Measurements from ENCODE around the gene ZNF211.

Gene ZNF211

DNA sequence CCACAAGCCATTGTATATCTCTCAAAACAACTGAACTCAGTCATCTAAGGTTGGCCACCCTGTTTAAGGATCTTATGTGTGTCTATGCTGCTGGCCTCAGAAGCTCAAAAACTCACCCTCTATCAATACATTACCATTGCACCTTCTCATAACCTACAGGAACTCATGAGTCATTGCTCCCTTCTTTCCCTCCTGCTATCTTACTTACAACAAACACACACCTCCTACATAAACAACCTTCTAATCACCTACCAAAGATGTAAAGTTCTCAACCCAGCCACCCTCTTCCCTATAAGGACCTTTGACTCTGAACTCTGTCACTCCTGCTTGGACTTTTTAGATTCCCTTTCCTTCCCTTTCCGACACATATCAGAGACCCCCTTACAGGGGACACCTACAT is 22.5 kb downstream of the ZNF211 start:
- in situ Hi-C loops (cut with HindIII; ENCODE audit: low sequenced_read_pairs), result no loop called here

DNA sequence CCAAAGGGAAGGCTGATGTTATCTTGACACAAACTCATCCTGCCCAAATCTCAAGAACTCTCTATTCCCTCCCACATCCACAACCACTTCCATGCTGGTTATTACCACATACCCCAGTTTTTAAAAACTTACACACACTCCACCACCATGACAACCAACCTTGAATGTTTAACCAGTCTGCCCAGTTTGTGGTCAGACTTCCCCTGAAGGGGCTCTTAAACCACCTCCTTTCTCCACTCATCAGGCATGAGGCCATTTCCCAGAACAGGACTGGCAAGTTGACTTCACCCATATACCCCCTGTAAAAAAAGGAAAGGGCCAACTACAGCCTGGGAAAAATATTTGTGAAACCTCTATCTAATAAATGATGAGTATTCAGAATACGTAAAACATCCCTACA is 23.4 kb downstream of the ZNF211 start:
- in situ Hi-C loops (cut with HindIII; ENCODE audit: low sequenced_read_pairs), result no loop called here

DNA sequence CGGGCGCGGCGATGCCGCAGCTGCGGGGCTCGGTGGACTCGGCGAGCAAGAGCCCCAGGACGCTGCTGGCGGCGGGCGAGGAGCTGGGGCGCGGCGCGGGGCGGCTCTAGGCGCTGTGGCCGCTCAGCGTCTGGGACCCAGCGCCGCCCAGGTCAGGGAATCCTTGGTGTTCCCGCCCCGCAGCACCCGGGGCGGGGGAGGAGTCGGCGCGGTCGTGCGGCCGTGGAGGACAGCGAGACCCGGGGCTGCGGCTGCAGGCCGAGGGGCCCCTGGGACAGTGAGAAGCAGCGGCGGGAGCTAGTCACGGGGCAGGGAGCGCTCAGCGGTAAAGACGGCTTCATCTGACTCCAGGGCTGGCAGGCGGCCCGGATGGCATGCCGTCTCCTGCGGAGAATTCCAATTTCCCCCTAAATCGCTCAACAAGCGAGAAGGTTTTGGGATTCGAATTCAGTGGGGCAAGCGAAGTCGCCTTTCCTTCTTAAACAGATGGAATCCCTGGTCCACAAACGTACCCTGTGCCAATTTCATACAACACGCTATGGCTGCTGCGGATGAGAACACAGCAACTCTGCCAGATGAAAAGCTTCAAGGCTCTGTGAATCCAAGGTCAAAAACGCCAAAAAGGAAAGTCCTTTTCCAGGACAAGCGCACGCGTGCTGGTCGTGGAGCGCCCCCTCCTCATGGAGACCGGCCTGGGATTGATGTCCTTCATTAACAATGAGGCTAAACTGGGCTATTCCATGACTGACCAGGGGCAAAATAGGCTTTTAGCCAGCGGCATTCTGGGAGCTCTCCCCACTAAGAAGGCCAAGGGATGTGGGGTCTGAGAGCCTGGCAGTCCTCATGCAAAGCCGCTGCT is 31.5 kb downstream of the ZNF211 start:
- in situ Hi-C loops (cut with HindIII; ENCODE audit: low sequenced_read_pairs), result no loop called here

DNA sequence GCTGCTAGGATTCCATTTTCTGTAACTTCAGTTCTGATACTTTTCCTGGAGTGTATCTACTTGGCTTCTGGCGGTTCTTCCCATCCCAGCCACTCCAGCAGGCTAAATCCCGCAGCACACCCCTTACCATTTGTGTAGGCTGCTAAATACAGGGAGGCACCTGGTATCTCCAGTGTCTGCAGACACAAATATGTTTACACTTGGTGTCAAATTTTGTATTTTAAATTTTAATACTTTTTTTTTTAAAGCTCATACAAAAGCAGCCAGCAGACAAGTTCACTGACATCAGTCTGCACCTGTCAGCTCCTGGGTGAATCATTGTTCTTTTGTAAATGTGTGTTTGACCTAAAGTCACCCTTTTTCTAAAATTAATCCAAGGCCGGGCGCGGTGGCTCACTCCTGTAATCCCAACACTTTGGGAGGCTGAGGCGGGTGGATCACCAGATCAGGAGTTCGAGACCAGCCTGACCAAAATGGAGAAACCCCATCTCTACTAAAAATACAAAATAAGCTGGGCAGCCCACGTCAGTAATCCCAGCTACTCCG is 32.4 kb downstream of the ZNF211 start:
- in situ Hi-C loops (cut with HindIII; ENCODE audit: low sequenced_read_pairs), result no loop called here

DNA sequence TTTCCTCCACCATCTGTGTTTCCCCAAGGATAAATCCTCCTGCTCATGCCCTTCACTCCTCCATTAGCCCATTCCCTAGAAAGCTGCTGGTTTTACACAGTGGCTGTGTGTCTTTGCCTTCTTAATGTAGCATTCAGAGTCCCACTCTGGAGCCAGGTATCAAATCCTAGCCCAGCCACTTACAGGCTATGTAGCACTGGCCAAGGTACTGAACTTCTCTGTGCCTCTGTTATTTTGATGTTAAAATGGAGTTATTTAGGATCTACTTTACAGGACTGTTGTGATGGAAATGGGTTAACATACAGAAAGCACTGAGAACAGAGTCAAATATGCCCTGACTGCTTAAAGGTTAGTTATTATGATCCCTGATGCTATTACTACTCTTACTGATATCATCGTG is 34.3 kb downstream of the ZNF211 start:
- in situ Hi-C loops (cut with HindIII; ENCODE audit: low sequenced_read_pairs), result no loop called here

DNA sequence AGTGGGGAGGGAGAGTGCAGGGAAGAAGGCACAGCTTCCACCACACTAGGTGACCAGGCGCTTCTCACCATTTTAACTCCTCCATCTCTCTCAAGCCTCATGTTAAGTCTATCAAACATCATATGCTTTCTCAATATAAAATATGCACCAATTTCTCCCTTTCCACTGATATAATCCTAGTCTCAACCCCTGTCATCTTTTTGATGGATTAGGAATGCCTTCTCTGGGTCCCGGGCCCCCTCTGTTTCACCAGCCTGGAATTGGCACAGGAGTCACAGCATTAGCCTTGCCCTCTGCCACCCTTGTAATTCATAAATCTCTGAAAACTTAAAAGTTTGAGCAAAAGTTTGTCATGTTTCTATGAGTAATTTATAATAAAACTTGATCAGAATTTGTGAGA is 35.7 kb downstream of the ZNF211 start, which contains the start of gene ZSCAN4:
TSS of gene ZSCAN4 (plus strand) at position 301 of the 400 bp plus-strand sequence. CDS start 7,211 bp downstream, outside the sequence.
- in situ Hi-C loops (cut with HindIII; ENCODE audit: low sequenced_read_pairs), result no loop called here

DNA sequence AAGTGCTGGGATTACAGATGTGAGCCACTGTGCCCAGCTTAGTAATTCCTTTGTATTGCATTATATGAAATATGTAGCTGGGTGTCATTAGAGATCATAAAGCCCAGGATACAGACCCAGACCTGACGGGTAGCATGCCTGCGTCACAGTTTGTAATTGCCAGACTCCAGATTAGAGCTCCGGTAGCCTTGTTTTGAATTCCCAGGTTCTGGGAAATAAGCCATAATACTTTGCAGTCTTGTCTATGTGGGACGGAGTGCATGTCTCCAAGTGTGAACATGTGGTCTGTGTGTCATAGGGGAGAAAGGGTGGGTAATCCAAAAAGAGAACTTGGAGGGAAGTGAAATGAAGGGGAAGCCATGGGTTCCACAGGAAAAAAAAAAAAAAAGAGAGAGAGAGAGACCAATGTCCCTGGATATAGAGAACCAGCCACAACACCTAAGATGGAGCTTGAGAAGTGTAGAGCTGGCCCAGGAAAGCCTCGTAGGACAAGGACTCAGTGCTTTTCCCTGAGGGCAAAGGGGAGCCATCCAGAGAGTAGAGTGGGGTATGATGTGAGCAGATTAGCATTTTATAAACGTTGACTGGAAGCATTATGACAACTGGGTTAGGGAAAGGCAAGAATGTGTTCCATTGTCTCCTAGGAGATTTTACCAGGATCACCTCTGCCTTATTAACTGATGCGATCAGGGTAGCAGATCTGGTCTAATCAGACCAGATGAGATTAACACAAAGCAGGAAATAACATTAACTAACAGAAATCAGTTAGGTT is 38.3 kb downstream of the ZNF211 start:
- in situ Hi-C loops (cut with HindIII; ENCODE audit: low sequenced_read_pairs), result no loop called here

DNA sequence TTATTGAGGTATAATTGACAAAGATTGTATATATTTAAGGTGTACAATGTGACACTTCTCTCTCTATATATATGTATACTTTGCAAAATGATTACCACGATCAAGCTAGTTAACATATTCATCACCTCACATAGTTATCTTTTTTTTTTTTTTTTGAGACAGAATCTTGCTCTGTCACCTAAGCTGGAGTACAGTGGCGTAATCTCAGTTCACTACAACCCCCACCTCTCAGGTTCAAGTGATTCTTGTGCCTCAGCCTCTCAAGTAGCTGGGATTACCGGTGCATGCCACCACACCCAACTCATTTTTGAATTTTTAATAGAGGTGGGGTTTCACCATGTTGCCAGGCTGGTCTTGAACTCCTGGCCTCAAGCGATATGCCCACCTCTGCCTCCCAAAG is 39.5 kb downstream of the ZNF211 start:
- in situ Hi-C loops (cut with HindIII; ENCODE audit: low sequenced_read_pairs), result no loop called here

DNA sequence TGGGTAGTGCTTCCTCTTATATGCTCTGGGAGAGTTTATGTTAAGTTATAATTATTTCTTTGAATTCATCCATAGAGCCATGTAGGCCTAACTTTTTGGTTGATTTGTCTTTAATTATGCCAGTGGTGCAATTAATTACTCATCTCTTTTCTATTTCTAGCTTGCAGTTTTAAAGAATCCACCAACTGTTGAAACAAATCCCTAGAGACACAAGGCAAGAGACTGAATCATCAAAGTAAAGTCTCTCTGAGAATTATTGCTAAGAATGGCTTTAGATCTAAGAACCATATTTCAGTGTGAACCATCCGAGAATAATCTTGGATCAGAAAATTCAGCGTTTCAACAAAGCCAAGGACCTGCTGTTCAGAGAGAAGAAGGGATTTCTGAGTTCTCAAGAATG is 42.9 kb downstream of the ZNF211 start:
- in situ Hi-C loops (cut with HindIII; ENCODE audit: low sequenced_read_pairs), result no loop called here

DNA sequence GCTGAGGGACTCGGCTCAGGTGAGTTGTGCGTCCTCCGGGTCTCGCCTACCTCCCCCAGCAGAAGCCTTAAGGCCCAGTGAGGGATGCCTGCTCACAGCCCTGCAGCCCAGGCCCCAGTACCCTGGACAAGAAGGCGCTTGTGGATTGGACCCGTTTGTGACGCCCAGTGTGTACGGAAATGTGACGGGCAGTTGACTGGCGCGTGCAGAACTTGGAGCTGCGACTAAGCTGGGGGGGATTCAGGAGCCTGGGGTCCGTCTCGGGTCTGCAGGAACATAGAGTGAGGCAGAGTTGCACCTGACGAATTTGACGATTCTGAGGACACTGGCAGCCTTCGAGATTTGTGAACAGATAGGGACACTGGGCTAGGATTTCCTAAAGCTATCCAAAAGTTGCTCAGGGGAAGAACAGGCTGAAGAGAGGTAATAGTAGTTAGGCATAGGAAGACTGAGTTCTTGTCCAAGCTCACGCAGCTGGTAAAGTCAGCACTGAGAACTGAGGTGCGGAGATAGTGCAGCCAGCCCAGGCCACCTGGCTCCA is 49.3 kb downstream of the ZNF211 start:
- in situ Hi-C loops (cut with HindIII; ENCODE audit: low sequenced_read_pairs), result no loop called here

DNA sequence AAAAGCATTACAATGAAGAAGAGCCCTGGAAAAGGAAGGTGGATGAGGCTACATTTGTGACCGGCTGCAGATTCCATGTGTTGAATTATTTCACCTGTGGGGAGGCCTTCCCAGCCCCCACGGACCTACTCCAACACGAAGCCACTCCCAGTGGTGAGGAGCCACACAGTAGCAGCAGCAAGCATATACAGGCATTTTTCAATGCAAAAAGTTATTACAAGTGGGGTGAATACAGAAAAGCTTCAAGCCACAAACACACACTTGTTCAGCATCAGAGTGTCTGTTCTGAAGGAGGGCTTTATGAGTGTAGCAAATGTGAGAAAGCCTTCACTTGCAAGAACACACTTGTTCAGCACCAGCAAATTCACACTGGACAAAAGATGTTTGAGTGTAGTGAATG is 53.8 kb downstream of the ZNF211 start:
- in situ Hi-C loops (cut with HindIII; ENCODE audit: low sequenced_read_pairs), result no loop called here

DNA sequence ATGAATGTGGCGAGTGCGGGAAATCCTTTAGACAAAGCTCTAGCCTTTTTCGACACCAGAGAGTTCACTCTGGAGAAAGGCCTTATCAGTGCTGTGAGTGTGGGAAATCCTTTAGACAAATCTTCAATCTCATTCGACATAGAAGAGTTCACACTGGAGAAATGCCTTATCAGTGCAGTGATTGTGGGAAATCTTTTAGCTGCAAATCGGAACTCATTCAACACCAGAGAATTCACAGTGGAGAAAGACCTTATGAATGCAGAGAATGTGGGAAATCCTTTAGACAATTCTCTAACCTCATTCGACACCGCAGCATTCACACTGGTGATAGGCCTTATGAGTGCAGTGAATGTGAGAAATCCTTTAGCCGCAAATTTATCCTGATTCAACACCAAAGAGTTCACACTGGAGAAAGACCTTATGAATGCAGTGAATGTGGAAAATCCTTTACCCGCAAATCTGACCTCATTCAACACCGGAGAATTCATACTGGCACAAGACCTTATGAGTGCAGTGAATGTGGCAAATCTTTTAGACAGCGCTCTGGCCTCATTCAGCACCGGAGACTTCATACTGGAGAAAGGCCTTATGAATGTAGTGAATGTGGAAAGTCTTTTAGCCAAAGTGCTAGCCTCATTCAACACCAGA is 54.5 kb downstream of the ZNF211 start:
- in situ Hi-C loops (cut with HindIII; ENCODE audit: low sequenced_read_pairs), result no loop called here

DNA sequence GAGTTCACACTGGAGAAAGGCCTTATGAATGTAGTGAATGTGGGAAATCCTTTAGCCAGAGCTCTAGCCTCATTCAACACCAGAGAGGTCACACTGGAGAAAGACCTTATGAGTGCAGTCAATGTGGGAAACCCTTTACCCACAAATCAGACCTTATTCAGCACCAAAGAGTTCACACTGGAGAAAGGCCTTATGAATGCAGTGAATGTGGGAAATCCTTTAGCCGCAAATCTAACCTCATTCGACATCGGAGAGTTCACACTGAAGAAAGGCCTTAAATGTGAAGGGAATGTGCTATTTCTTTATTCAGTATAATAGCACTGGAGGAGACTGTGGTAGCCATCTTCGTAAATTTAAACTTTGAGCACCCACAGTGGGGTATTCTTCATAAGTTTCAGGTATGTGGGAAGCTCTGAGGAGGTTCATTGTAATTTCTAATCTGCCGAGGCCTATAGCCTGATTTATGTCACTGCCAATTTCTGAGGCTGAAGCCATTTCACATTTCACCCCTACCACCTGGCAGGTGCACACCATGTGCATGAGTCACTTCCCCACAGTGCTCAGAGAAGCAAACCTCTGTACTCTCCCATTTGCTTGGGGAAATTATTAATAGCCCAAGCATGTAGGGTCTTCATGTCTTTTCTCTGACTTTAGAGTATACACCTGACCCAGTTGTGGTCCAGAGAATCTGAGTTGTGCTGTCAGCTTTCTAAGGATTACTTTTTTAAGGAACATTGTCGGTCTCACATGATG is 55.2 kb downstream of the ZNF211 start:
- in situ Hi-C loops (cut with HindIII; ENCODE audit: low sequenced_read_pairs), result no loop called here

DNA sequence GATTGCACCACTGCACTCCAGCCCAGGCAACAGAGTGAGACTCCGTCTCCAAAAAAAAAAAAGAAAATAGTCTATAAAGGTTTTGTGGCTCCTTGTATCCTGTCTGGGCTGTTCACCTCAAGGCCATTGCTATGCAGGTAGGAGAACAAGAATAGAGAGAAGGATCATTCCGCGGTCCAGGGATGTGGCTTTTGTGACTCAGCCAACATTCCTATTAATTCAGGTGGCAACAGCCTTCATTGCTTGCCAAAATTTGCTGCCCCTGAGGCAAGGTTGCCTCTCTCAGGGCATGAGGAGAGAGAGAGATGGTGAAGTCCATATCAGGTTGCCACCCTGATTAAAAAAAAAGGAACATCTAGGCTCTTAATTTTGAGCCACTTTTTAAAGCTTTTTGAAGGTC is 56.8 kb downstream of the ZNF211 start:
- in situ Hi-C loops (cut with HindIII; ENCODE audit: low sequenced_read_pairs), result no loop called here

All from endothelial cell of hepatic sinusoid (primary cell).